ENCODE results near the gene MRPS12. TPM values are rescaled to one million over a fixed set of nuclear protein-coding genes. Genes with fewer than 3 reads are reported as not detected.
A peak's percentile ranks its signal among the peaks of the same experiment; 100 is the strongest.

The MRPS12 gene
- total RNA-seq, 1 experiment from 2014 or later = 81.3 TPM

- DNase-seq = peak; percentile 50
- no peak overlapping the region for H2AK5ac ChIP-seq (ENCODE audit: insufficient read length, low read length)
- no peaks in the 10 kb centered on the region for H4K20me1 ChIP-seq (ENCODE audit: control insufficient read depth, insufficient read depth, insufficient read length)
- H3K4me2 ChIP-seq (ENCODE audit: insufficient read depth, insufficient read length, low read length) = no peak overlapping the region
- H3K79me1 ChIP-seq (ENCODE audit: insufficient read depth, low read depth, low read length, poor library complexity, severe bottlenecking) = no peaks in the 10 kb centered on the region
- no peak overlapping the region for H4K91ac ChIP-seq (ENCODE audit: insufficient read length, low read depth, low read length)
- no peak overlapping the region for H2BK12ac ChIP-seq (ENCODE audit: insufficient read length, low read depth, low read length)
- no peaks in the 10 kb centered on the region for H3K79me2 ChIP-seq (ENCODE audit: insufficient read depth, low read length)
- H2BK20ac ChIP-seq (ENCODE audit: low read depth, low read length, poor library complexity, severe bottlenecking) = no peak overlapping the region
- no CpG with 5 or more reads among the region's 13 CpGs for WGBS (ENCODE audit: extremely low coverage, insufficient read length, low lambda C conversion rate)
- H3K4ac ChIP-seq (ENCODE audit: low read depth, low read length) = no peak overlapping the region
- Mint-ChIP-seq H3K4me1 (peaks cover 16% of the 10 kb centered on the region in 2 experiments), H3K9me3 (no peaks in the 10 kb centered on the region; a peak in 1 of 5 replicates), H3K27me3 (ENCODE audit: low read depth) (peaks cover 9% of the 10 kb centered on the region), H3K4me3 (0 out of 5 replicates have a peak overlapping the region, but pooled peaks of 1 of the 2 experiments have one; percentile 2), H3K36me3 (ENCODE audit: insufficient read depth in 1 of 3, low read depth in 3 of 3) (peaks cover 5 to 25% (median 24%) of the 10 kb centered on the region in 3 experiments; a peak in 5 of 7 replicates), H3K27ac (peak overlapping the region in 1 of 3 experiments; percentile 48; a peak in 4 of 7 replicates)
- H3K23ac ChIP-seq (ENCODE audit: insufficient read length, low read depth, low read length) = no peak overlapping the region
- H3K18ac ChIP-seq (ENCODE audit: insufficient read length, low read depth, low read length) = no peak overlapping the region
- no peak overlapping the region for H2BK15ac ChIP-seq (ENCODE audit: low read depth, low read length)
- no peak overlapping the region for H3K27ac ChIP-seq (ENCODE audit: insufficient read length, low read depth, low read length)
- no peaks in the 10 kb centered on the region for H3K23me2 ChIP-seq (ENCODE audit: insufficient read length, low read depth, low read length, poor library complexity, severe bottlenecking)
- no peak overlapping the region for H3K56ac ChIP-seq (ENCODE audit: insufficient read length, low read depth, low read length)
- H2BK120ac ChIP-seq (ENCODE audit: low read depth, low read length, poor library complexity, severe bottlenecking) = no peak overlapping the region
- H2AFZ ChIP-seq (ENCODE audit: low read length) = no peak overlapping the region
- no peaks in the 10 kb centered on the region; the same call in 1 of the 2 replicates for H3K4me1 ChIP-seq (ENCODE audit: insufficient read depth, low read length)
- no peak overlapping the region for H4K5ac ChIP-seq (ENCODE audit: insufficient read length, low read depth, low read length)
- no peak overlapping the region for H3K14ac ChIP-seq (ENCODE audit: insufficient read depth, low read length)
- no peak overlapping the region for H3K9ac ChIP-seq (ENCODE audit: extremely low read depth, insufficient read length, low read length)
- H3T11ph ChIP-seq (ENCODE audit: low read length) = no peak overlapping the region
- no peak overlapping the region for H4K8ac ChIP-seq (replicated peaks; ENCODE audit: insufficient read length, low read depth, low read length)
- TF ChIP-seq, protein P1, sequence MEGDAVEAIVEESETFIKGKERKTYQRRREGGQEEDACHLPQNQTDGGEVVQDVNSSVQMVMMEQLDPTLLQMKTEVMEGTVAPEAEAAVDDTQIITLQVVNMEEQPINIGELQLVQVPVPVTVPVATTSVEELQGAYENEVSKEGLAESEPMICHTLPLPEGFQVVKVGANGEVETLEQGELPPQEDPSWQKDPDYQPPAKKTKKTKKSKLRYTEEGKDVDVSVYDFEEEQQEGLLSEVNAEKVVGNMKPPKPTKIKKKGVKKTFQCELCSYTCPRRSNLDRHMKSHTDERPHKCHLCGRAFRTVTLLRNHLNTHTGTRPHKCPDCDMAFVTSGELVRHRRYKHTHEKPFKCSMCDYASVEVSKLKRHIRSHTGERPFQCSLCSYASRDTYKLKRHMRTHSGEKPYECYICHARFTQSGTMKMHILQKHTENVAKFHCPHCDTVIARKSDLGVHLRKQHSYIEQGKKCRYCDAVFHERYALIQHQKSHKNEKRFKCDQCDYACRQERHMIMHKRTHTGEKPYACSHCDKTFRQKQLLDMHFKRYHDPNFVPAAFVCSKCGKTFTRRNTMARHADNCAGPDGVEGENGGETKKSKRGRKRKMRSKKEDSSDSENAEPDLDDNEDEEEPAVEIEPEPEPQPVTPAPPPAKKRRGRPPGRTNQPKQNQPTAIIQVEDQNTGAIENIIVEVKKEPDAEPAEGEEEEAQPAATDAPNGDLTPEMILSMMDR (conservative IDR thresholded peaks at IDR 0.05) = peak; percentile 64
- no peaks in the 10 kb centered on the region for H3K9me3 ChIP-seq (ENCODE audit: control insufficient read depth, low read depth, low read length)
- H3K27me3 ChIP-seq (ENCODE audit: insufficient read depth, low read length) = no peaks in the 10 kb centered on the region
- no peak overlapping the region for H2BK5ac ChIP-seq (ENCODE audit: insufficient read length, low read length)
Observed at GRCh38 chr19:38952395-38953165, 21.8 kb downstream of the MRPS12 start.

All from H9 (cell line).